AG09319 (cell line): ENCODE results near the gene DGKI.

Experiments used
- DNase-seq: peaks from one replicate; pipeline ENCODE4 v3.0.0-alpha.2; 2010; ENCODE audit warnings: low read depth; ENCODE audit errors: extremely low read depth
- TF ChIP-seq, protein P1 (sequence below): IDR thresholded peaks from 2 replicates; pipeline ENCODE4 v1.5.1; 2011; ENCODE audit warnings: low read depth, mild to moderate bottlenecking, inconsistent platforms, low read length, moderate library complexity

Gene DGKI

DNA sequence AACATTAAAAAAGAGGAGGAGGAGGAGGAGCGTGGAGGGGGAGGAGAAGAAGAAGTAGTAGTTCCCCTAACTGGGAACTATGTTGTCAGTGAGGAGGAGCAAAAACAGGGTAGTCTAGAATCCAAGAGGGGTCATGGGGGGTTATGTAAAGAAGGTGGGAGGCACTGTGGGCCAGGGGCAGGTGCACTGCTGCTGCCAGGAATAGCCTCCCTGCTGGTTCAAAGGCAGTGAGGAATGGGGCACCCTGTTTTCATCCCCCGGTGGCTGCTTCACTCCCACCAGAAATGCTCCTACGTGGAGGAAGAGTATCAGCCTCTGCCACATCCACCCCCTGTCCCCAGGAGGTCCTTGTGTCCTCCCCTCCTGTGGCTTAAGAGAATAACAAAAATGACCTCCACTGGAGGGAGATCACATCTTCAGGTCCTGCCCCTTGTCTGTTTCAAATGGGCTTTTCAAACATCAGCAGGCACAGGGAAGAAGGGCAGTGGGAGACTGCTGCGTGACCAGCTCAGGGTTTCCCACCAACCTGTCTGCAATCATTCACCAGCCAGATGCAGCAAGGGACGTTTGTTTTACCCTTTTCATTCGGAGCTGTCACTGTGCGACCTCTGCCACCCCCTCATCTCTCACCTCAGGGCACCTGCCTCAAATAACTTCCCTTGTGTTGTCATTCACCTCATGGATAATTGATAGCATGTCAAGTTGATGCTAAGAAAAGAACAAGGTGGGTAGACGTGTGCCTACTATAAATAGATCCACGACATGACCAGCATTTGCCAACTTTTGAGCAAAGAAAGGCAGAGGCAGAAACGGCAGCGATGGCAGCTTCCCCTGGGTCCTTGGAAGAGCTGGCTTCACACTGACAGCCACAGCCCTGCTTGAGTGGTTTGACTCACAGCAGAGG, 92.6 kb downstream of the DGKI start:
- TF ChIP-seq, protein P1, sequence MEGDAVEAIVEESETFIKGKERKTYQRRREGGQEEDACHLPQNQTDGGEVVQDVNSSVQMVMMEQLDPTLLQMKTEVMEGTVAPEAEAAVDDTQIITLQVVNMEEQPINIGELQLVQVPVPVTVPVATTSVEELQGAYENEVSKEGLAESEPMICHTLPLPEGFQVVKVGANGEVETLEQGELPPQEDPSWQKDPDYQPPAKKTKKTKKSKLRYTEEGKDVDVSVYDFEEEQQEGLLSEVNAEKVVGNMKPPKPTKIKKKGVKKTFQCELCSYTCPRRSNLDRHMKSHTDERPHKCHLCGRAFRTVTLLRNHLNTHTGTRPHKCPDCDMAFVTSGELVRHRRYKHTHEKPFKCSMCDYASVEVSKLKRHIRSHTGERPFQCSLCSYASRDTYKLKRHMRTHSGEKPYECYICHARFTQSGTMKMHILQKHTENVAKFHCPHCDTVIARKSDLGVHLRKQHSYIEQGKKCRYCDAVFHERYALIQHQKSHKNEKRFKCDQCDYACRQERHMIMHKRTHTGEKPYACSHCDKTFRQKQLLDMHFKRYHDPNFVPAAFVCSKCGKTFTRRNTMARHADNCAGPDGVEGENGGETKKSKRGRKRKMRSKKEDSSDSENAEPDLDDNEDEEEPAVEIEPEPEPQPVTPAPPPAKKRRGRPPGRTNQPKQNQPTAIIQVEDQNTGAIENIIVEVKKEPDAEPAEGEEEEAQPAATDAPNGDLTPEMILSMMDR = no peak
- DNase-seq = no peak

DNA sequence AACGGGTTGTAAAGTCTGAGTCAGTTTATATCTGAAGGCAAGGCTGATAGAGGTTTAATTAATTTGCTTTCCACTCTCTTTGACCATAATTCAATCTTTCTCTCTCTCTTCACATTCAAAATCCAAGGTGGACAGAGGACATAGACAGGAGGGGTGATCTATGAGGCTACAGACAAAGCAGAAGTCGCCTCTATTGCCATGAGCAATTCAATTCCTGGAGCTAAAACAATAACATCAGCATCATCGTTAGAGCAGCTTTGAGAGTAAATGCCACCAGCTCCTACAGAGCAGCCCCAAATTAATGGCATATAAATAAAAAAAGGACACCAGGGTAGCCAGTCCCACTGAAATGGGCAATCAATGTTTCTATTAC, 93.2 kb downstream of the DGKI start:
- DNase-seq = no peak
- TF ChIP-seq, protein P1 = no peak

- no peak for DNase-seq
- TF ChIP-seq, protein P1 = no peak
Measured at GRCh38 chr7:137753067-137753466, 93.7 kb downstream of the DGKI start.

GRCh38 chr7:137751361-137752009, 95.3 kb downstream of the DGKI start:
- no peak for DNase-seq
- TF ChIP-seq, protein P1 = no peak

DNA sequence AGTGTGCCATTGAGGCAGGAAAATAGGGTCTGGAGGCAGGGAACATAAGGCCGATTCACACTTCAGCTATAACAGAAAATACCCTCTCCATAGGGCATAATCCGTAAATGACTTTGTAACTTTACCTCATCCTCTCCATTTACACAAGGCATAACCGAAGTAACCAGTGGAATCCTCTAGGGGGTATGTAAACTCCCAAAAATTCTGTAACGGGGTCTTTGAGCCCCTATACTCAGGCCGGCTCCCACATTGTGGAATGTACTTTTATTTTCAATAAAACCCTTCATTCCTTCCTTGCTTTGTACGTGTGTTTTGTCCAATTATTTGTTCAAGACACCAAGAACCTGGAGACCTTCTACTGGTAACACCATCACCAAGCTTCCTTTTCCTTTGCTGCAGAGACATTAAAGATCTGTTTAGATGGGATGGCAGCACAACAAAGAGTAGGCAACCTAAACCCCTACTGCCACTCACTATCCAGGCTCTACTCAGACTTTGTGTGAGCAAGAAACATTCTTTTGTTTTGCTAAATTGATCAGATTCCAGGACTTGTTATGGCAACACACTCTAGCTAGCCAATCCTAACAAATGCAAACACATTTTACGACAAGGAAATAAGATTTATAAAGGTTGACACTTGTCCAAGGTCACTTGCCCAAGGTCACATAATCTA, 99.3 kb downstream of the DGKI start:
- TF ChIP-seq, protein P1 = no peak
- DNase-seq = no peak

DNA sequence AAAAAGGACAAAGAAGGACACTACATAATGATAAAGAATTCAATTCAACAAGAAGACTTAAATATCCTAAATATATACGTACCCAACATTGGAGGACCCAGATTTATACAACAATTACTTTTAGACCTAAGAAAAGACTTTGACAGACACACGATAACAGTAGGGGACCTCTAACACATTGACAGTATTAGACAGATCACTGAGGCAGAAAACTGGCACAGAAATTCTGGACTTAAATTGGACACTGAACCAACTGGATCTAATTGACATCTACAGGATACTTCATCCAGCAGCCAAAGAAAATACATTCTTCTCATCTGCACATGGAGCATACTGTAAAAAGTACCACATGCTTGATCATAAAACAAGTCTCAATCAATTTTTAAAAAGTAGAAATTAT, 103.8 kb downstream of the DGKI start:
- TF ChIP-seq, protein P1 = no peak
- no peak for DNase-seq

GRCh38 chr7:137742051-137742450, 104.7 kb downstream of the DGKI start:
- TF ChIP-seq, protein P1 = no peak
- no peak for DNase-seq
